H9 (cell line): Measurements from ENCODE around the gene STON2. TPM values are rescaled to one million over a fixed set of nuclear protein-coding genes. Genes with fewer than 3 reads are reported as not detected.

Experiments
- DNase-seq: peaks from one replicate; pipeline ENCODE4 v3.0.0-alpha.2; 2017
- H2AFZ ChIP-seq: one replicate; pipeline ENCODE4 v1.6.1; 2013; ENCODE audit warnings: mild to moderate bottlenecking, low read length, control low read depth, moderate library complexity
- H2AK5ac ChIP-seq: 2 replicates; pipeline ENCODE4 v1.6.1; 2013; ENCODE audit warnings: low read length, control low read depth, mixed read lengths; ENCODE audit not compliant: insufficient read length
- H2BK120ac ChIP-seq: one replicate; pipeline ENCODE4 v1.6.1; 2013; ENCODE audit warnings: low read depth, mild to moderate bottlenecking, low read length, control low read depth, inconsistent platforms; ENCODE audit not compliant: poor library complexity, severe bottlenecking
- H2BK12ac ChIP-seq: 2 replicates; pipeline ENCODE4 v1.6.1; 2013; ENCODE audit warnings: low read length, control low read depth, mixed read lengths, low read depth; ENCODE audit not compliant: insufficient read length
- H2BK15ac ChIP-seq: 2 replicates; pipeline ENCODE4 v1.6.1; 2013; ENCODE audit warnings: low read depth, low read length, control low read depth
- H2BK20ac ChIP-seq: one replicate; pipeline ENCODE4 v1.6.1; 2013; ENCODE audit warnings: low read depth, mild to moderate bottlenecking, low read length, control low read depth, inconsistent platforms; ENCODE audit not compliant: poor library complexity, severe bottlenecking
- H2BK5ac ChIP-seq: 2 replicates; pipeline ENCODE4 v1.6.1; 2013; ENCODE audit warnings: low read length, control low read depth, mixed read lengths; ENCODE audit not compliant: insufficient read length
- H3K14ac ChIP-seq: 2 replicates; pipeline ENCODE4 v1.6.1; 2013; ENCODE audit warnings: low read length, control low read depth; ENCODE audit not compliant: insufficient read depth
- H3K18ac ChIP-seq: 2 replicates; pipeline ENCODE4 v1.6.1; 2013; ENCODE audit warnings: low read depth, mild to moderate bottlenecking, mixed read lengths, low read length, control low read depth; ENCODE audit not compliant: insufficient read length
- H3K23ac ChIP-seq: 2 replicates; pipeline ENCODE4 v1.6.1; 2013; ENCODE audit warnings: low read length, control low read depth, mixed read lengths, low read depth; ENCODE audit not compliant: insufficient read length
- H3K23me2 ChIP-seq: 2 replicates; pipeline ENCODE4 v1.6.1; 2013; ENCODE audit warnings: low read depth, mild to moderate bottlenecking, mixed read lengths, low read length, control low read depth; ENCODE audit not compliant: insufficient read length, poor library complexity, severe bottlenecking
- H3K27ac ChIP-seq: 2 replicates; pipeline ENCODE4 v1.5.1; 2013; ENCODE audit warnings: low read length, control low read depth, mixed read lengths, low read depth; ENCODE audit not compliant: insufficient read length
- H3K27me3 ChIP-seq: 2 replicates; pipeline ENCODE4 v1.6.1; 2013; ENCODE audit warnings: low read length, control low read depth, inconsistent platforms; ENCODE audit not compliant: insufficient read depth
- H3K4ac ChIP-seq: 2 replicates; pipeline ENCODE4 v1.6.1; 2013; ENCODE audit warnings: low read depth, mild to moderate bottlenecking, control low read depth, inconsistent platforms, low read length, moderate library complexity
- H3K4me1 ChIP-seq: 2 replicates; pipeline ENCODE4 v1.6.1; 2013; ENCODE audit warnings: low read length, control low read depth, inconsistent platforms; ENCODE audit not compliant: insufficient read depth
- H3K4me2 ChIP-seq: 2 replicates; pipeline ENCODE4 v1.6.1; 2013; ENCODE audit warnings: low read length, control low read depth, mixed read lengths; ENCODE audit not compliant: insufficient read length, insufficient read depth
- H3K56ac ChIP-seq: 2 replicates; pipeline ENCODE4 v1.6.1; 2013; ENCODE audit warnings: low read depth, mild to moderate bottlenecking, mixed read lengths, low read length, control low read depth; ENCODE audit not compliant: insufficient read length
- H3K79me1 ChIP-seq: 2 replicates; pipeline ENCODE4 v1.6.1; 2013; ENCODE audit warnings: low read depth, mild to moderate bottlenecking, moderate library complexity, low read length, control low read depth, inconsistent platforms; ENCODE audit not compliant: insufficient read depth, poor library complexity, severe bottlenecking
- H3K79me2 ChIP-seq: 2 replicates; pipeline ENCODE4 v1.6.1; 2013; ENCODE audit warnings: low read length, control low read depth, inconsistent platforms; ENCODE audit not compliant: insufficient read depth
- H3K9ac ChIP-seq: 2 replicates; pipeline ENCODE4 v1.6.1; 2013; ENCODE audit warnings: low read length, control low read depth, mixed read lengths; ENCODE audit not compliant: insufficient read length; ENCODE audit errors: extremely low read depth
- H3K9me3 ChIP-seq: one replicate; pipeline ENCODE4 v1.6.1; 2013; ENCODE audit warnings: low read depth, low read length, inconsistent platforms; ENCODE audit not compliant: control insufficient read depth
- H3T11ph ChIP-seq: one replicate; pipeline ENCODE4 v1.6.1; 2013; ENCODE audit warnings: mild to moderate bottlenecking, low read length, control low read depth, inconsistent platforms
- H4K20me1 ChIP-seq: one replicate; pipeline ENCODE4 v1.6.1; 2013; ENCODE audit not compliant: control insufficient read depth, insufficient read length, insufficient read depth
- H4K5ac ChIP-seq: 2 replicates; pipeline ENCODE4 v1.6.1; 2013; ENCODE audit warnings: low read depth, mild to moderate bottlenecking, mixed read lengths, low read length, control low read depth; ENCODE audit not compliant: insufficient read length
- H4K8ac ChIP-seq: replicated peaks from 2 replicates; pipeline ENCODE4 v1.6.1; 2013; ENCODE audit warnings: low read length, control low read depth, mixed read lengths, low read depth; ENCODE audit not compliant: insufficient read length
- H4K91ac ChIP-seq: 2 replicates; pipeline ENCODE4 v1.6.1; 2013; ENCODE audit warnings: low read depth, mild to moderate bottlenecking, moderate library complexity, mixed read lengths, low read length, control low read depth; ENCODE audit not compliant: insufficient read length
- H3K27ac Mint-ChIP-seq, 3 experiments: 2 replicates in 2 of 3; 3 replicates in 1 of 3; pipeline ENCODE4 v1.8.0; 2020 to 2021; ENCODE audit warnings: mixed read lengths in 3 of 3, mild to moderate bottlenecking in 1 of 3, moderate library complexity in 1 of 3
- H3K27me3 Mint-ChIP-seq: 2 replicates; pipeline ENCODE4 v1.8.0; 2021; ENCODE audit warnings: low read depth, mild to moderate bottlenecking, moderate library complexity, mixed read lengths
- H3K36me3 Mint-ChIP-seq, 3 experiments: 2 replicates in 2 of 3; 3 replicates in 1 of 3; pipeline ENCODE4 v1.8.0; 2020 to 2021; ENCODE audit warnings: low read depth in 3 of 3, mixed read lengths in 3 of 3; ENCODE audit not compliant: insufficient read depth in 1 of 3
- H3K4me1 Mint-ChIP-seq, 2 experiments: 2 replicates each; pipeline ENCODE4 v1.8.0; 2020; ENCODE audit warnings: mixed read lengths in 2 of 2
- H3K4me3 Mint-ChIP-seq, 2 experiments: 2 replicates in 1 of 2; 3 replicates in 1 of 2; pipeline ENCODE4 v1.8.0; 2020 to 2021; ENCODE audit warnings: mild to moderate bottlenecking in 2 of 2, mixed read lengths in 2 of 2, moderate library complexity in 1 of 2
- H3K9me3 Mint-ChIP-seq, 2 experiments: 2 replicates in 1 of 2; 3 replicates in 1 of 2; pipeline ENCODE4 v1.8.0; 2020; ENCODE audit warnings: mild to moderate bottlenecking in 2 of 2, mixed read lengths in 2 of 2, moderate library complexity in 1 of 2
- WGBS: extraction: QIAGEN DNeasy Blood & Tissue Kit; methylation state at CpG from one replicate; pipeline ENCODE4 v1.1.7; 2013; ENCODE audit warnings: missing lambda C conversion rate, low lambda C conversion rate, mixed read lengths; ENCODE audit not compliant: insufficient read length; ENCODE audit errors: extremely low coverage; 5-methylcytosine and 5-hydroxymethylcytosine counted together
- total RNA-seq: library from RNA; stranded (reverse); gene quantifications from 2 replicates; pipeline ENCODE4 v1.2.1, GENCODE V29; 2021
- TF ChIP-seq, protein P1 (sequence below): fragments of 200-600 bp; sonication (generic); conservative IDR thresholded peaks from 3 replicates; pipeline ENCODE4 v1.8.0; 2021; ENCODE audit warnings: antibody characterized with exemption, mild to moderate bottlenecking

Gene STON2
- total RNA-seq, 1 experiment from 2014 or later: 62.9 TPM

DNA sequence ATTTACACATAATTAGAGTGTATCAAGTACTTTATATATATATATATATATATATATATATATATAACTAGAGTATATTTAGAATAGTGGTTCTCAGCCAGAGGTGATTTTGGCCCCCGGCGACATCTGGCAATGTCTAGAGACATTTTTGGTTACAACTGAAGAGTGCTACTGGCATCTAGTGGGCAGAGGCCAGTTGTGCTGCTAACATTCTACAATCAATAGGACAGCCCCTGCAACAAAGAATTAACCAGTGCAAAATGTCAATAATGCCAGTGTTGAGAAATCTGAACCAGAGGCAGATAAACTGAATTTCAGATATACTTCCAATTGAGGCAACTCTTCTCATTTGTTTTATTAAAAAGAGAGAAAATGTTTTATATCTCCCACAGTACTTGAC lies 188.3 kb downstream of the STON2 start:
- no peak overlapping the region for H3T11ph ChIP-seq
- Mint-ChIP-seq H3K4me3 (no peak overlapping the region), H3K36me3 (peaks cover 32 to 80% (median 71%) of the 10 kb centered on the region in 3 experiments; a peak in 6 of 7 replicates), H3K27ac (peak overlapping the region in 1 of 3 experiments; percentile 0; a peak in 1 of 7 replicates), H3K4me1 (peaks cover 25 to 30% of the 10 kb centered on the region in 2 experiments), H3K27me3 (no peaks in the 10 kb centered on the region), H3K9me3 (no peaks in the 10 kb centered on the region)
- TF ChIP-seq, protein P1, sequence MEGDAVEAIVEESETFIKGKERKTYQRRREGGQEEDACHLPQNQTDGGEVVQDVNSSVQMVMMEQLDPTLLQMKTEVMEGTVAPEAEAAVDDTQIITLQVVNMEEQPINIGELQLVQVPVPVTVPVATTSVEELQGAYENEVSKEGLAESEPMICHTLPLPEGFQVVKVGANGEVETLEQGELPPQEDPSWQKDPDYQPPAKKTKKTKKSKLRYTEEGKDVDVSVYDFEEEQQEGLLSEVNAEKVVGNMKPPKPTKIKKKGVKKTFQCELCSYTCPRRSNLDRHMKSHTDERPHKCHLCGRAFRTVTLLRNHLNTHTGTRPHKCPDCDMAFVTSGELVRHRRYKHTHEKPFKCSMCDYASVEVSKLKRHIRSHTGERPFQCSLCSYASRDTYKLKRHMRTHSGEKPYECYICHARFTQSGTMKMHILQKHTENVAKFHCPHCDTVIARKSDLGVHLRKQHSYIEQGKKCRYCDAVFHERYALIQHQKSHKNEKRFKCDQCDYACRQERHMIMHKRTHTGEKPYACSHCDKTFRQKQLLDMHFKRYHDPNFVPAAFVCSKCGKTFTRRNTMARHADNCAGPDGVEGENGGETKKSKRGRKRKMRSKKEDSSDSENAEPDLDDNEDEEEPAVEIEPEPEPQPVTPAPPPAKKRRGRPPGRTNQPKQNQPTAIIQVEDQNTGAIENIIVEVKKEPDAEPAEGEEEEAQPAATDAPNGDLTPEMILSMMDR: peak; percentile 54; the same call in 2 of the 3 replicates
- no peak overlapping the region for H3K27ac ChIP-seq
- H2BK12ac ChIP-seq: no peak overlapping the region
- no peaks in the 10 kb centered on the region for H3K9me3 ChIP-seq
- no peaks in the 10 kb centered on the region for H4K20me1 ChIP-seq
- no peak overlapping the region for H3K18ac ChIP-seq
- no peak overlapping the region for H3K4me2 ChIP-seq
- H3K9ac ChIP-seq: no peak overlapping the region
- no peaks in the 10 kb centered on the region for H3K23me2 ChIP-seq
- no peak overlapping the region for H2AFZ ChIP-seq
- H4K8ac ChIP-seq: no peak overlapping the region
- no peak overlapping the region for H2BK120ac ChIP-seq
- H3K79me2 ChIP-seq: peaks cover 14% of the 10 kb centered on the region; the same call in 1 of the 2 replicates
- H3K79me1 ChIP-seq: peaks cover 11% of the 10 kb centered on the region
- no peak for DNase-seq
- H2AK5ac ChIP-seq: no peak overlapping the region
- no peaks in the 10 kb centered on the region for H3K27me3 ChIP-seq
- H2BK5ac ChIP-seq: no peak overlapping the region
- no peak overlapping the region for H2BK15ac ChIP-seq
- no peak overlapping the region for H3K56ac ChIP-seq
- H4K91ac ChIP-seq: no peak overlapping the region
- no CpG with 5 or more reads among the region's 2 CpGs for WGBS
- no peak overlapping the region for H3K4ac ChIP-seq
- no peaks in the 10 kb centered on the region for H3K4me1 ChIP-seq
- H3K14ac ChIP-seq: no peak overlapping the region
- H2BK20ac ChIP-seq: no peak overlapping the region
- no peak overlapping the region for H4K5ac ChIP-seq
- no peak overlapping the region for H3K23ac ChIP-seq

Other genes with a start within 250 kb of the STON2 start
- gene GTF2A1, start 179.4 kb downstream of the STON2 start, total RNA-seq: 40.1 and 43.0 TPM in 2 replicates
- 27.5 and 29.3 TPM in 2 replicates for gene SEL1L, start 133.5 kb upstream of the STON2 start, total RNA-seq